DOHH2 (cell line): ENCODE measurements around the gene NMBR.
"Not testable (repeated sequence)": the region's sequence is repeated elsewhere in the genome, so short reads cannot be mapped to it uniquely, and the experiment has no call there.

Experiments
- H3F3A ChIP-seq: fragments of 200-600 bp; sonication (generic), shearing (Covaris generic); 2 replicates; pipeline ENCODE4 v1.6.0; 2016; ENCODE audit warnings: antibody characterized with exemption, mild to moderate bottlenecking; ENCODE audit not compliant: control insufficient read depth, insufficient read depth
- H3K27ac ChIP-seq: fragments of 200-600 bp; sonication (generic); 2 replicates; pipeline ENCODE4 v1.5.1; 2014; ENCODE audit warnings: low read depth, mild to moderate bottlenecking, low read length, moderate library complexity
- H3K27me3 ChIP-seq: fragments of 200-600 bp; sonication (generic); 2 replicates; pipeline ENCODE4 v1.6.1; 2014; ENCODE audit warnings: mild to moderate bottlenecking, low read length, mixed read lengths; ENCODE audit not compliant: control insufficient read depth
- H3K36me3 ChIP-seq: fragments of 200-600 bp; sonication (generic); 2 replicates; pipeline ENCODE4 v1.6.1; 2014; ENCODE audit warnings: mild to moderate bottlenecking, low read length, moderate library complexity, mixed read lengths; ENCODE audit not compliant: control insufficient read depth
- H3K4me1 ChIP-seq: fragments of 200-600 bp; sonication (generic); 2 replicates; pipeline ENCODE4 v1.6.1; 2014; ENCODE audit warnings: mild to moderate bottlenecking, low read length, mixed read lengths; ENCODE audit not compliant: control insufficient read depth
- H3K4me2 ChIP-seq: fragments of 200-600 bp; sonication (generic); 2 replicates; pipeline ENCODE4 v1.6.0; 2014; ENCODE audit warnings: mild to moderate bottlenecking, low read length, moderate library complexity
- H3K4me3 ChIP-seq: fragments of 200-600 bp; sonication (generic); 2 replicates; pipeline ENCODE4 v1.5.1; 2014; ENCODE audit warnings: mild to moderate bottlenecking, low read length, mixed read lengths
- H3K79me2 ChIP-seq: fragments of 200-600 bp; sonication (generic); 2 replicates; pipeline ENCODE4 v1.6.1; 2014; ENCODE audit warnings: mild to moderate bottlenecking, low read length, mixed read lengths; ENCODE audit not compliant: control insufficient read depth
- H3K9me2 ChIP-seq: fragments of 200-600 bp; sonication (generic); replicated peaks from 2 replicates; pipeline ENCODE4 v1.6.1; 2014; ENCODE audit warnings: mild to moderate bottlenecking, low read length, mixed read lengths; ENCODE audit not compliant: control insufficient read depth
- H3K9me3 ChIP-seq: fragments of 200-600 bp; sonication (generic); 2 replicates; pipeline ENCODE4 v1.6.1; 2014; ENCODE audit warnings: antibody characterized with exemption, low read length, mixed read lengths; ENCODE audit not compliant: control insufficient read depth, insufficient read depth
- H4K20me1 ChIP-seq: fragments of 200-600 bp; sonication (generic); 2 replicates; pipeline ENCODE4 v1.6.0; 2014; ENCODE audit warnings: low read depth, mild to moderate bottlenecking, antibody characterized with exemption, low read length, moderate library complexity; ENCODE audit not compliant: control insufficient read depth, insufficient read depth
- EZH2phosphoT487 ChIP-seq: fragments of 200-600 bp; sonication (generic); IDR thresholded peaks from 2 replicates; pipeline ENCODE4 v1.6.1; 2017; ENCODE audit warnings: borderline replicate concordance, mild to moderate bottlenecking, antibody characterized with exemption, low read length, moderate library complexity, mixed read lengths
- TF ChIP-seq, protein P1 (sequence below): fragments of 200-600 bp; sonication (generic); IDR thresholded peaks from one replicate; pipeline ENCODE4 v1.5.1; 2014; ENCODE audit warnings: antibody characterized with exemption, mild to moderate bottlenecking, low read depth, low read length; ENCODE audit not compliant: poor library complexity, severe bottlenecking

Gene NMBR

DNA sequence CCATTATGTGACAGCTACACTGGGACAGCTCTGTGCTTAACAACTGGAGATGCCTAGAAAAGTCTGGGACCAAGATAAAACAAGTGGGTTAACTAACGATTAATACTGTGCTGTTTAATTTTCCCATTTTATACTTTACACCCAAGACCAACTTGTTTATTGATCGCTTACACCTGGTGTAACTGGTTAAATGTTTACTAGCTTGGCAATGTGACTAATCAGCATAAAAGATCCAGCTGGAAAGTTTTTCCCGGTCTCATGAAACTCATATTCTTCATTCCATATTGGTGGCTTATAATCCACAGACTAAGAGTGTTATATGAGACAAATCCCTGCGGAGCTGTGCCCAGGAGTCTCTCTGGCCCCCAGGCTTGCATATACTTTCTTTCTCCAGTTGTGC lies 115.9 kb downstream of the NMBR start:
- Histone ChIP-seq H3K27ac (no peak overlapping the region), H4K20me1 (no peaks in the 10 kb centered on the region), H3K4me1 (no peaks in the 10 kb centered on the region), H3K9me3 (no peaks in the 10 kb centered on the region), H3K36me3 (no peaks in the 10 kb centered on the region), H3K27me3 (no peaks in the 10 kb centered on the region), H3K4me3 (no peak overlapping the region), H3K79me2 (no peaks in the 10 kb centered on the region), H3K9me2 (no peaks in the 10 kb centered on the region), H3F3A (no peaks in the 10 kb centered on the region), H3K4me2 (no peak overlapping the region)
- TF ChIP-seq, protein P1, sequence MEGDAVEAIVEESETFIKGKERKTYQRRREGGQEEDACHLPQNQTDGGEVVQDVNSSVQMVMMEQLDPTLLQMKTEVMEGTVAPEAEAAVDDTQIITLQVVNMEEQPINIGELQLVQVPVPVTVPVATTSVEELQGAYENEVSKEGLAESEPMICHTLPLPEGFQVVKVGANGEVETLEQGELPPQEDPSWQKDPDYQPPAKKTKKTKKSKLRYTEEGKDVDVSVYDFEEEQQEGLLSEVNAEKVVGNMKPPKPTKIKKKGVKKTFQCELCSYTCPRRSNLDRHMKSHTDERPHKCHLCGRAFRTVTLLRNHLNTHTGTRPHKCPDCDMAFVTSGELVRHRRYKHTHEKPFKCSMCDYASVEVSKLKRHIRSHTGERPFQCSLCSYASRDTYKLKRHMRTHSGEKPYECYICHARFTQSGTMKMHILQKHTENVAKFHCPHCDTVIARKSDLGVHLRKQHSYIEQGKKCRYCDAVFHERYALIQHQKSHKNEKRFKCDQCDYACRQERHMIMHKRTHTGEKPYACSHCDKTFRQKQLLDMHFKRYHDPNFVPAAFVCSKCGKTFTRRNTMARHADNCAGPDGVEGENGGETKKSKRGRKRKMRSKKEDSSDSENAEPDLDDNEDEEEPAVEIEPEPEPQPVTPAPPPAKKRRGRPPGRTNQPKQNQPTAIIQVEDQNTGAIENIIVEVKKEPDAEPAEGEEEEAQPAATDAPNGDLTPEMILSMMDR, result no peak
- TF ChIP-seq EZH2phosphoT487, result no peak

GRCh38 chr6:142030115-142030619 lies 116.8 kb downstream of the NMBR start:
- H3K27ac ChIP-seq, result no peak overlapping the region
- H3K4me3 ChIP-seq, result no peak overlapping the region

GRCh38 chr6:142028527-142028926 lies 118.4 kb downstream of the NMBR start:
- H3K36me3 ChIP-seq, result no peaks in the 10 kb centered on the region
- H3K27ac ChIP-seq, result no peak overlapping the region
- H3K79me2 ChIP-seq, result no peaks in the 10 kb centered on the region
- TF ChIP-seq, protein P1, result no peak
- no peak for TF ChIP-seq EZH2phosphoT487
- no peak overlapping the region for H3K4me2 ChIP-seq
- H3K9me3 ChIP-seq, result no peaks in the 10 kb centered on the region
- no peaks in the 10 kb centered on the region for H3K4me1 ChIP-seq
- no peaks in the 10 kb centered on the region for H4K20me1 ChIP-seq
- no peaks in the 10 kb centered on the region for H3F3A ChIP-seq
- no peaks in the 10 kb centered on the region for H3K27me3 ChIP-seq
- H3K9me2 ChIP-seq, result no peaks in the 10 kb centered on the region
- H3K4me3 ChIP-seq, result no peak overlapping the region

More at GRCh38 chr6:142030115-142030619, 116.8 kb downstream of the NMBR start:
- Histone ChIP-seq H3K79me2 (no peaks in the 10 kb centered on the region), H4K20me1 (no peaks in the 10 kb centered on the region), H3K4me1 (no peaks in the 10 kb centered on the region), H3K9me2 (no peaks in the 10 kb centered on the region), H3K4me2 (no peak overlapping the region), H3F3A (no peaks in the 10 kb centered on the region), H3K27me3 (no peaks in the 10 kb centered on the region), H3K36me3 (no peaks in the 10 kb centered on the region), H3K9me3 (no peaks in the 10 kb centered on the region)
- TF ChIP-seq, protein P1, result no peak

DNA sequence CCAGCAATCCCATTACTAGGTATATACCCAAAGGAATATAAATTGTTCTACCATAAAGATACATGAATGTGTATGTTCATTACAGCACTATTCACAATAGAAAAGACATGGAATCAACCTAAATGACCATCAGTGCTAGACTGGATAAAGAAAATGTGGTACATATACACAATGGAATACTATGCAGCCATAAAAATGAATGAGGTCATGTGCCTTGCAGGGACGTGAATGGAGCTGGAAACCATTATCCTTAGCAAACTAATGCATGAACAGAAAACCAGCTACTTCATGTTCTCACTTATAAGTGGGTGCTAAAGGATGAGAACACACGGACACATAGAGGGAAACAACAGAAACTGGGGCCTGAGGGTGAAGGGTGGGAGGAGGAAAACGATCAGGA lies 119.1 kb downstream of the NMBR start:
- not testable (repeated sequence) for H3K36me3 ChIP-seq, H3K9me3 ChIP-seq, H3K4me2 ChIP-seq, H3F3A ChIP-seq, H3K27ac ChIP-seq, H4K20me1 ChIP-seq, H3K4me1 ChIP-seq, H3K27me3 ChIP-seq, H3K9me2 ChIP-seq, H3K4me3 ChIP-seq, H3K79me2 ChIP-seq
